HepG2 (cell line): ENCODE measurements around the gene ZC3H7B. TPM values are rescaled to one million over a fixed set of nuclear protein-coding genes. Genes with fewer than 3 reads are reported as not detected.

ENCODE experiments used
- ATAC-seq: fragments of 200-7000 bp; cut with Tn5 transposase; 3 replicates; pipeline ENCODE4 v1.9.1; 2020; ENCODE audit warnings: mild to moderate bottlenecking, moderate library complexity
- BruUV-seq: library from RNA; stranded (reverse); fragments of 400-500 nt; replicated peaks from 2 replicates; lab custom pipeline; 2021; lab: Mats Ljungman, UMichigan
- CTCF ChIA-PET: fragments of 300-600 bp; formaldehyde crosslinking; extraction: SDS; loops from one replicate; lab custom pipeline; 2021; ENCODE audit warnings: low total read pairs, inconsistent platforms, low intra/inter-chr PET ratio; lab: Yijun Ruan, JAX
- POLR2A ChIA-PET: fragments of 350-600 bp; sonication (Branson Sonifier 250); formaldehyde crosslinking; loops from one replicate; lab custom pipeline; 2020; ENCODE audit warnings: antibody characterized with exemption, inconsistent platforms; lab: Yijun Ruan, JAX
- DNase-seq: peaks from one replicate; pipeline ENCODE4 v3.0.0-alpha.2; 2015; ENCODE audit warnings: low spot score
- FAIRE-seq: peaks from 3 replicates; lab custom pipeline; 2011; peaks lifted over from hg19 to GRCh38; lab: Jason Lieb, UNC
- H2AFZ ChIP-seq: one replicate; pipeline ENCODE4 v1.6.1; 2011; ENCODE audit warnings: low read length, inconsistent platforms
- H3K27ac ChIP-seq: fragments of 300-600 bp; 3 replicates; pipeline ENCODE4 v1.8.0; 2011; ENCODE audit warnings: mixed run types, mild to moderate bottlenecking, mixed read lengths, low read length, inconsistent platforms; ENCODE audit not compliant: insufficient read depth; ENCODE audit errors: extremely low read length
- H3K27me3 ChIP-seq, 2 experiments: fragments of 200-600 bp in 1 of 2; 2 replicates in 1 of 2; 3 replicates in 1 of 2; pipeline versions ENCODE4 v1.6.0 to v1.8.0; 2011; ENCODE audit warnings: low read length in 2 of 2, mild to moderate bottlenecking in 2 of 2, moderate library complexity in 2 of 2, inconsistent platforms in 1 of 2; ENCODE audit not compliant: insufficient read depth in 2 of 2, control insufficient read depth in 1 of 2
- H3K36me3 ChIP-seq, 2 experiments: fragments of 200-600 bp in 1 of 2; replicated peaks in 1 of 2; 2 replicates in 1 of 2; 3 replicates in 1 of 2; pipeline versions ENCODE4 v1.5.1 to v1.8.0; 2011; ENCODE audit warnings: low read length in 2 of 2, inconsistent platforms in 1 of 2; ENCODE audit not compliant: insufficient read depth in 2 of 2, control insufficient read depth in 1 of 2
- H3K4me1 ChIP-seq: 2 replicates; pipeline ENCODE4 v1.5.1; 2012; ENCODE audit warnings: low read length, inconsistent platforms; ENCODE audit not compliant: insufficient read depth
- H3K4me2 ChIP-seq: 2 replicates; pipeline ENCODE4 v1.6.0; 2011; ENCODE audit warnings: low read depth, low read length, inconsistent platforms
- H3K4me3 ChIP-seq, 3 experiments: fragments of 200-600 bp in 1 of 3; sonication (generic), shearing (Covaris generic) in 1 of 3; replicated peaks in 1 of 3; 2 replicates each; pipeline ENCODE4 v1.5.1; 2011 to 2016; ENCODE audit warnings: low read length in 3 of 3, inconsistent platforms in 2 of 3, low read depth in 2 of 3, mild to moderate bottlenecking in 2 of 3, control low read depth in 1 of 3, mixed read lengths in 1 of 3; ENCODE audit not compliant: insufficient read depth in 1 of 3
- H3K79me2 ChIP-seq: one replicate; pipeline ENCODE4 v1.6.1; 2011; ENCODE audit warnings: low read length, inconsistent platforms; ENCODE audit not compliant: insufficient read depth
- H3K9ac ChIP-seq: 2 replicates; pipeline ENCODE4 v1.6.0; 2011; ENCODE audit warnings: mild to moderate bottlenecking, low read depth, low read length, inconsistent platforms; ENCODE audit not compliant: insufficient read depth
- H3K9me3 ChIP-seq: 2 replicates; pipeline ENCODE4 v1.5.1; 2012; ENCODE audit warnings: mild to moderate bottlenecking, low read length
- H4K20me1 ChIP-seq: 2 replicates; pipeline ENCODE4 v1.6.0; 2011; ENCODE audit warnings: inconsistent platforms, mild to moderate bottlenecking, low read length, moderate library complexity; ENCODE audit not compliant: insufficient read depth
- NCOR1 ChIP-seq: fragments of 200-600 bp; sonication (generic); IDR thresholded peaks from 2 replicates; pipeline ENCODE4 v1.7.0; 2017; ENCODE audit warnings: antibody characterized with exemption, low read length, borderline replicate concordance
- PITX1 ChIP-seq: sonication (generic); formaldehyde crosslinking; IDR thresholded peaks from 2 replicates; pipeline ENCODE4 v1.5.1; 2020; ENCODE audit warnings: mild to moderate bottlenecking, missing genetic modification reagents
- ZBTB8A ChIP-seq: sonication (generic); formaldehyde crosslinking; IDR thresholded peaks from 2 replicates; pipeline ENCODE4 v1.4.0; 2020; ENCODE audit warnings: mild to moderate bottlenecking, low read depth, missing genetic modification reagents, borderline replicate concordance
- ZNF598 ChIP-seq: sonication (generic); formaldehyde crosslinking; IDR thresholded peaks from 2 replicates; pipeline ENCODE4 v1.5.1; 2020; ENCODE audit warnings: mild to moderate bottlenecking, missing genetic modification reagents, borderline replicate concordance
- ZNF629 ChIP-seq: sonication (generic); formaldehyde crosslinking; conservative IDR thresholded peaks from 2 replicates; pipeline ENCODE4 v1.5.0; 2020; ENCODE audit warnings: missing genetic modification reagents
- WGBS: methylation state at CpG from one replicate; pipeline ENCODE4 v1.1.6; 2017; ENCODE audit warnings: low lambda C conversion rate; 5-methylcytosine and 5-hydroxymethylcytosine counted together
- in situ Hi-C: cut with HindIII; loops from 2 replicates; pipeline ENCODE4 v1.10.0; 2017; ENCODE audit warnings: low pct_unique_long_range_greater_than_20kb; ENCODE audit not compliant: extremely low pct_ligation_motif_present
- intact Hi-C: fragments of 100-400 bp; cut with micrococcal nuclease; formaldehyde crosslinking; loops from one replicate; pipeline ENCODE4 v1.10.0; 2022; ENCODE audit not compliant: unreplicated experiment
- polyA plus RNA-seq, 8 experiments: library from polyadenylated mRNA; depleted of rRNA in 3 of 8; stranded (reverse) in 7 of 8; unstranded in 1 of 8; fragments of >200 nt; fragmentation: Illumina TruSeq in 4 of 8; extraction: Trizol in 4 of 8; gene quantifications; 2 replicates each; pipeline versions ENCODE4 v1.2.1 to v1.2.3, GENCODE V29; 2011 to 2016; ENCODE audit warnings: low read depth in 4 of 8, missing spikeins in 1 of 8, mixed read lengths in 1 of 8; ENCODE audit not compliant: insufficient read depth in 1 of 8
- total RNA-seq, 5 experiments: library from RNA; depleted of rRNA; stranded (reverse); fragments of >200 nt; fragmentation: Illumina TruSeq; extraction: Trizol; gene quantifications; 2 replicates each; pipeline ENCODE4 v1.2.3, GENCODE V29; 2016; ENCODE audit warnings: low read depth in 1 of 5
- TF ChIP-seq, protein P1 (sequence below): sonication (generic); formaldehyde crosslinking; IDR thresholded peaks from 2 replicates; pipeline ENCODE4 v1.4.0; 2020; ENCODE audit warnings: missing genetic modification reagents, mild to moderate bottlenecking, borderline replicate concordance

The ZC3H7B gene
- total and polyA plus RNA-seq, 2 of the 13 experiments (the other 11 are each of a cell fraction or from before 2014, with no cell fraction given) = 26.4 to 37.2 TPM

DNA sequence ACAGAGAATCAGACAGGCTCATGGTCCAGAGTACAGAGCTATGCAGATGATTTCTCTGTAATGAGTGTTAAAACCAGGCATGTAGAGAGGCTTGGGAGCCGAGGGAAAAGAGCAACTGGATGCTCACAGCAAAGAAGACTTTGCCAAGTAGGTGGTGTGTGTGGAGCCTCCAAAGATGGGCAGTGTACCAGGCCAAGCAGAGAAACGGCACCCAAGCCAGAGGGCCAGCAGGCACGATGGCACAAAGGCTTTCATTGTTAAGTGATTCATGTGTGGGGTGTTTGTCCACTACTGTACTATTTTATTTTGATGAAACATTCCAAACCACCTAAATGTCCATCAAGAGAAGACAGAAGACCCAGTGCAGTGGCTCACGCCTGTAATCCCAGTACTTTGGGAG, 26.5 kb upstream of the ZC3H7B start (continued):
- TF ChIP-seq, protein P1, sequence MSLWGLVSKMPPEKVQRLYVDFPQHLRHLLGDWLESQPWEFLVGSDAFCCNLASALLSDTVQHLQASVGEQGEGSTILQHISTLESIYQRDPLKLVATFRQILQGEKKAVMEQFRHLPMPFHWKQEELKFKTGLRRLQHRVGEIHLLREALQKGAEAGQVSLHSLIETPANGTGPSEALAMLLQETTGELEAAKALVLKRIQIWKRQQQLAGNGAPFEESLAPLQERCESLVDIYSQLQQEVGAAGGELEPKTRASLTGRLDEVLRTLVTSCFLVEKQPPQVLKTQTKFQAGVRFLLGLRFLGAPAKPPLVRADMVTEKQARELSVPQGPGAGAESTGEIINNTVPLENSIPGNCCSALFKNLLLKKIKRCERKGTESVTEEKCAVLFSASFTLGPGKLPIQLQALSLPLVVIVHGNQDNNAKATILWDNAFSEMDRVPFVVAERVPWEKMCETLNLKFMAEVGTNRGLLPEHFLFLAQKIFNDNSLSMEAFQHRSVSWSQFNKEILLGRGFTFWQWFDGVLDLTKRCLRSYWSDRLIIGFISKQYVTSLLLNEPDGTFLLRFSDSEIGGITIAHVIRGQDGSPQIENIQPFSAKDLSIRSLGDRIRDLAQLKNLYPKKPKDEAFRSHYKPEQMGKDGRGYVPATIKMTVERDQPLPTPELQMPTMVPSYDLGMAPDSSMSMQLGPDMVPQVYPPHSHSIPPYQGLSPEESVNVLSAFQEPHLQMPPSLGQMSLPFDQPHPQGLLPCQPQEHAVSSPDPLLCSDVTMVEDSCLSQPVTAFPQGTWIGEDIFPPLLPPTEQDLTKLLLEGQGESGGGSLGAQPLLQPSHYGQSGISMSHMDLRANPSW (CRISPR knock-in tag) = no peak
- TF ChIP-seq, all 625 proteins: peak for 0

GRCh38 chr22:41280065-41280464, 21.3 kb upstream of the ZC3H7B start:
- CTCF ChIA-PET = interaction anchor here (0.6 kb wide), 1 partner anchor 34 kb away, joined by 3 read pairs; no protein-coding TSS in a partner anchor
- intact Hi-C loops = loop anchor here (10.0 kb wide), 1 partner anchor 165 kb away; the partner anchor contains the start of gene TOB2
- in situ Hi-C loops = no loop called here
- no TSS peak for BruUV-seq
- WGBS = 85% methylated on average over 3 of the region's 3 CpGs
- Histone ChIP-seq H3K9ac (no peak overlapping the region), H3K9me3 (no peaks in the 10 kb centered on the region), H3K79me2 (peaks cover 23% of the 10 kb centered on the region), H3K4me3 (no peak overlapping the region), H3K4me2 (no peak overlapping the region), H3K27ac (no peak overlapping the region), H2AFZ (no peak overlapping the region), H3K4me1 (peaks cover 18% of the 10 kb centered on the region), H4K20me1 (no peaks in the 10 kb centered on the region), H3K36me3 (peaks cover 12 to 50% of the 10 kb centered on the region in 2 experiments), H3K27me3 (no peaks in the 10 kb centered on the region)
- no peak for FAIRE-seq
- no peak for TF ChIP-seq NCOR1
- no peak for TF ChIP-seq PITX1 (CRISPR knock-in tag)
- TF ChIP-seq ZBTB8A (CRISPR knock-in tag) = no peak
- TF ChIP-seq ZNF598 = no peak
- TF ChIP-seq ZNF629 (CRISPR knock-in tag) = no peak
- POLR2A ChIA-PET = no interaction called here
- no peak for ATAC-seq
- DNase-seq = no peak
